ENCODE results near the gene PPP2R5C.

GRCh38 chr14:101736585-101736984 is 24.9 kb upstream of the PPP2R5C start:
- TF ChIP-seq EP300 (IDR thresholded peaks at IDR 0.05) (no peak), POLR2A (IDR thresholded peaks at IDR 0.05) (no peak), CTCF (IDR thresholded peaks at IDR 0.05) (no peak), POLR2AphosphoS5 (IDR thresholded peaks at IDR 0.05) (no peak)

Measured in upper lobe of left lung (tissue), 4 donors.